Right lung (tissue), 5 donors: ENCODE results near the gene NIPA2. TPM values are rescaled to one million over a fixed set of nuclear protein-coding genes. Genes with fewer than 3 reads are reported as not detected.

Experiments used
- DNase-seq, 2 donors: peaks; one replicate each; pipeline ENCODE4 v3.0.0-alpha.2; 2013
- polyA plus RNA-seq, 5 donors: library from polyadenylated mRNA; unstranded; fragments of 120-200 nt; gene quantifications; one replicate each; pipeline versions ENCODE4 v1.2.1 to v1.2.3, GENCODE V29; 2013; ENCODE audit warnings: inconsistent platforms in 1 of 5, low replicate concordance in 1 of 5; ENCODE audit not compliant: insufficient read length in 5 of 5, insufficient read depth in 1 of 5

NIPA2 gene
- polyA plus RNA-seq, 5 donors, result 40.2 to 53.9 (median 45.3) TPM

- DNase-seq, result no peak
These were observed 14.9 kb upstream of the NIPA2 start for GRCh38 chr15:22823495-22824128.

GRCh38 chr15:22827125-22827524 lies 11.3 kb upstream of the NIPA2 start:
- no peak for DNase-seq

- DNase-seq, result no peak
These were observed 7.0 kb upstream of the NIPA2 start for GRCh38 chr15:22831473-22831872.

GRCh38 chr15:22839046-22839695 lies 705 bp downstream of the NIPA2 start:
- peak in 1 of 2 donors; percentile 23 for DNase-seq

- DNase-seq, result no peak
These were observed 6.2 kb downstream of the NIPA2 start for GRCh38 chr15:22844421-22845288.

GRCh38 chr15:22845289-22845900 lies 6.9 kb downstream of the NIPA2 start:
- DNase-seq, result no peak

GRCh38 chr15:22846073-22846472 lies 7.6 kb downstream of the NIPA2 start:
- DNase-seq, result no peak

- DNase-seq, result no peak
These were observed 11.6 kb downstream of the NIPA2 start for GRCh38 chr15:22850055-22850454.

GRCh38 chr15:22851513-22851912 lies 13.0 kb downstream of the NIPA2 start:
- DNase-seq, result no peak

- DNase-seq, result no peak
These were observed 17.3 kb downstream of the NIPA2 start for GRCh38 chr15:22855791-22856190.

- no peak for DNase-seq
These were observed 18.2 kb downstream of the NIPA2 start for GRCh38 chr15:22856659-22857058.

GRCh38 chr15:22861161-22861560 lies 22.7 kb downstream of the NIPA2 start:
- DNase-seq, result no peak

GRCh38 chr15:22863356-22863755 lies 24.9 kb downstream of the NIPA2 start:
- DNase-seq, result no peak

- DNase-seq, result no peak
These were observed 27.6 kb downstream of the NIPA2 start for GRCh38 chr15:22866079-22866478.

- DNase-seq, result no peak
These were observed 29.4 kb downstream of the NIPA2 start for GRCh38 chr15:22867886-22868285.

- no peak for DNase-seq
These were observed 30.0 kb downstream of the NIPA2 start for GRCh38 chr15:22868495-22868894.

- DNase-seq, result no peak
These were observed 30.5 kb downstream of the NIPA2 start for GRCh38 chr15:22868928-22869327.

GRCh38 chr15:22869856-22870255 lies 31.4 kb downstream of the NIPA2 start:
- no peak for DNase-seq

- no peak for DNase-seq
These were observed 32.4 kb downstream of the NIPA2 start for GRCh38 chr15:22870865-22871264.

GRCh38 chr15:22871481-22872086 lies 33.1 kb downstream of the NIPA2 start:
- DNase-seq, result no peak

GRCh38 chr15:22872936-22873701 lies 34.7 kb downstream of the NIPA2 start:
- no peak for DNase-seq
